A549 (cell line): ENCODE measurements around the gene PATJ. TPM values are rescaled to one million over a fixed set of nuclear protein-coding genes. Genes with fewer than 3 reads are reported as not detected.

Source experiments
- ATAC-seq, 2 experiments: fragments of 200-7000 bp in 1 of 2; fragments of >200 bp in 1 of 2; cut with Nextera tagmentation in 1 of 2; cut with Tn5 transposase in 1 of 2; 3 replicates each; pipeline versions ENCODE4 v1.8.0 to v1.9.1; 2018 to 2020; ENCODE audit warnings: mild to moderate bottlenecking in 1 of 2, moderate library complexity in 1 of 2
- CTCF ChIA-PET: fragments of 300-600 bp; sonication (Branson Sonifier 250); formaldehyde crosslinking; extraction: SDS; loops from one replicate; lab custom pipeline; 2021; ENCODE audit warnings: antibody characterized with exemption, inconsistent platforms; lab: Yijun Ruan, JAX
- POLR2A ChIA-PET: fragments of 350-600 bp; formaldehyde crosslinking; extraction: SDS; loops from one replicate; lab custom pipeline; 2021; ENCODE audit warnings: antibody characterized with exemption, inconsistent platforms; lab: Yijun Ruan, JAX
- DNase-seq, 2 experiments: peaks; one replicate each; pipeline versions ENCODE4 v3.0.0 to v3.0.0-alpha.2; 2011 to 2016; ENCODE audit warnings: low read depth in 1 of 2, low spot score in 1 of 2
- FAIRE-seq: peaks from 2 replicates; lab custom pipeline; 2011; peaks lifted over from hg19 to GRCh38; lab: Jason Lieb, UNC
- H3K27ac ChIP-seq, 2 experiments: fragments of >200 bp; sonication (Bioruptor Twin); formaldehyde crosslinking; 3 replicates each; pipeline ENCODE4 v1.5.1; 2016 to 2017
- H3K4me1 ChIP-seq: fragments of >200 bp; sonication (Bioruptor Twin); formaldehyde crosslinking; 3 replicates; pipeline ENCODE4 v1.6.1; 2016
- H3K4me2 ChIP-seq: fragments of >200 bp; sonication (Bioruptor Twin); formaldehyde crosslinking; 3 replicates; pipeline ENCODE4 v1.6.1; 2016
- H3K4me3 ChIP-seq: fragments of >200 bp; sonication (Bioruptor Twin); formaldehyde crosslinking; 3 replicates; pipeline ENCODE4 v1.5.1; 2016
- H3K9me3 ChIP-seq: fragments of >200 bp; sonication (Bioruptor Twin); formaldehyde crosslinking; 3 replicates; pipeline ENCODE4 v1.6.1; 2016
- EHMT2 ChIP-seq: fragments of 200-600 bp; sonication (generic); IDR thresholded peaks from 2 replicates; pipeline ENCODE4 v1.6.1; 2016; ENCODE audit warnings: antibody characterized with exemption, low read depth, mild to moderate bottlenecking, moderate library complexity
- EP300 ChIP-seq, 2 experiments: fragments of >200 bp; sonication (Bioruptor Twin); formaldehyde crosslinking; IDR thresholded peaks; 2 replicates in 1 of 2; 3 replicates in 1 of 2; pipeline ENCODE4 v1.6.1; 2016 to 2017
- FOSL2 ChIP-seq, 2 experiments: fragments of 450-650 bp in 1 of 2; fragments of >200 bp in 1 of 2; sonication (Bioruptor Twin) in 1 of 2; formaldehyde crosslinking; IDR thresholded peaks; 2 replicates each; pipeline versions ENCODE4 v1.5.0 to v1.6.1; 2016 to 2020; ENCODE audit warnings: mild to moderate bottlenecking in 1 of 2, moderate library complexity in 1 of 2
- HDAC2 ChIP-seq: fragments of 200-600 bp; sonication (generic); IDR thresholded peaks from 2 replicates; pipeline ENCODE4 v1.6.1; 2016
- JUNB ChIP-seq: fragments of >200 bp; sonication (Bioruptor Twin); formaldehyde crosslinking; IDR thresholded peaks from 2 replicates; pipeline ENCODE4 v1.6.1; 2016
- MYC ChIP-seq: IDR thresholded peaks from 2 replicates; pipeline ENCODE4 v1.6.1; 2012; ENCODE audit warnings: mild to moderate bottlenecking, inconsistent platforms, low read length, improper control_type of control experiment, borderline replicate concordance
- NR3C1 ChIP-seq: fragments of >200 bp; sonication (Bioruptor Twin); formaldehyde crosslinking; IDR thresholded peaks from 3 replicates; pipeline ENCODE4 v1.6.1; 2017
- POLR2A ChIP-seq: IDR thresholded peaks from 2 replicates; pipeline ENCODE4 v1.6.1; 2012; ENCODE audit warnings: mild to moderate bottlenecking, low read length
- RAD21 ChIP-seq, 2 experiments: fragments of >200 bp in 1 of 2; sonication (Bioruptor Twin) in 1 of 2; formaldehyde crosslinking in 1 of 2; IDR thresholded peaks in 1 of 2; conservative IDR thresholded peaks in 1 of 2; 2 replicates in 1 of 2; 3 replicates in 1 of 2; pipeline ENCODE4 v1.6.1; 2012 to 2018; ENCODE audit warnings: inconsistent platforms in 1 of 2
- RCOR1 ChIP-seq: fragments of 150-350 bp; IDR thresholded peaks from 2 replicates; pipeline ENCODE4 v1.6.1; 2014; ENCODE audit warnings: antibody characterized with exemption, low read length, low read depth
- RFX5 ChIP-seq: fragments of 450-650 bp; IDR thresholded peaks from 2 replicates; pipeline ENCODE4 v1.7.1; 2014; ENCODE audit warnings: antibody characterized with exemption, mild to moderate bottlenecking, moderate library complexity
- RNF2 ChIP-seq: fragments of 200-600 bp; sonication (generic); IDR thresholded peaks from 2 replicates; pipeline ENCODE4 v1.6.1; 2016; ENCODE audit warnings: low read depth, mild to moderate bottlenecking, antibody characterized with exemption, moderate library complexity, borderline replicate concordance
- SMC3 ChIP-seq: fragments of >200 bp; sonication (Bioruptor Twin); formaldehyde crosslinking; IDR thresholded peaks from 3 replicates; pipeline ENCODE4 v1.6.1; 2018; ENCODE audit warnings: inconsistent platforms
- TP53 ChIP-seq: fragments of 250-450 bp; sonication (Bioruptor Pico); IDR thresholded peaks from 2 replicates; pipeline ENCODE4 v1.5.0; 2021; ENCODE audit warnings: mild to moderate bottlenecking, moderate library complexity
- ZC3H11A ChIP-seq: fragments of 450-650 bp; IDR thresholded peaks from 2 replicates; pipeline ENCODE4 v1.6.1; 2014; ENCODE audit warnings: antibody characterized with exemption, mild to moderate bottlenecking
- WGBS: methylation state at CpG from one replicate; pipeline ENCODE4 v1.1.6; 2017; ENCODE audit errors: missing lambda C conversion rate; 5-methylcytosine and 5-hydroxymethylcytosine counted together
- polyA plus RNA-seq, 4 experiments: library from polyadenylated mRNA; depleted of rRNA in 3 of 4; stranded (reverse); fragments of >200 nt; fragmentation: RNase III in 1 of 4; extraction: RNeasy Plus Mini Kit Qiagen cat#74134 plus additional on column Dnase treatment in 1 of 4; gene quantifications; 2 replicates in 3 of 4; 3 replicates in 1 of 4; pipeline ENCODE4 v1.2.3, GENCODE V29; 2011 to 2017
- TF ChIP-seq, protein P1 (sequence below): IDR thresholded peaks from 2 replicates; pipeline ENCODE4 v1.6.1; 2012
- TF ChIP-seq, protein P2 (sequence below): fragments of >200 bp; sonication (Bioruptor Twin); formaldehyde crosslinking; IDR thresholded peaks from 3 replicates; pipeline ENCODE4 v1.5.1; 2016
- TF ChIP-seq, protein P3 (sequence below): fragments of >200 bp; sonication (Bioruptor Twin); formaldehyde crosslinking; IDR thresholded peaks from 2 replicates; pipeline ENCODE4 v1.6.1; 2016
- TF ChIP-seq, protein P4 (sequence below): fragments of >200 bp; sonication (Bioruptor Twin); formaldehyde crosslinking; IDR thresholded peaks from 3 replicates; pipeline ENCODE4 v1.6.1; 2016
- TF ChIP-seq, protein P5 (sequence below): fragments of 150-350 bp; IDR thresholded peaks from 2 replicates; pipeline ENCODE4 v1.6.1; 2014; ENCODE audit warnings: low read depth, mild to moderate bottlenecking, low read length

The PATJ gene
- polyA plus RNA-seq, 2 of the 4 experiments (the other 2 are of a cell fraction): 6.0 to 14.7 TPM

DNA sequence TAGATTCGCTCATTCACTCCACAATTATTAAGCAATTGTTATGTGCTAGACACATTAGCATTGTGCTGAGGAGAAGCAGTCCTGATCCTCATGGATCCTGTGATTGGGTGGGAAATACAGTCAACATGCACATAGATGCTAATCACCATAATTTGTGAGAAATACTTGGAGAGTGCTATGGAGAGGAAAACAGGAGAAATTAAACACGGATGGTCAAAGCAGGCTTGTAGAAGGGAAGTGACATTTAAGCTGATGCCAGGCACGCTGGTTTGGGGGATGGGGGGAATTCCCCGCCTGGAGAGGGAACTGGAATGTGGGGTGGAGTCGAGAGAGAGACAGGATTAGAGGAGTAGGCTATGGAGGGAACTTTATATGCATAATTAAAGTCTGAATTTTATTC lies 400.2 kb downstream of the PATJ start:
- POLR2A ChIA-PET: no interaction called here
- TF ChIP-seq ZC3H11A (no peak), EHMT2 (no peak), HDAC2 (no peak), RNF2 (no peak), RCOR1 (no peak), NR3C1 (no peak), SMC3 (no peak), TP53 (CRISPR knock-in tag) (no peak)
- TF ChIP-seq, protein P1, sequence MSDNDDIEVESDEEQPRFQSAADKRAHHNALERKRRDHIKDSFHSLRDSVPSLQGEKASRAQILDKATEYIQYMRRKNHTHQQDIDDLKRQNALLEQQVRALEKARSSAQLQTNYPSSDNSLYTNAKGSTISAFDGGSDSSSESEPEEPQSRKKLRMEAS: no peak
- TF ChIP-seq, protein P2, sequence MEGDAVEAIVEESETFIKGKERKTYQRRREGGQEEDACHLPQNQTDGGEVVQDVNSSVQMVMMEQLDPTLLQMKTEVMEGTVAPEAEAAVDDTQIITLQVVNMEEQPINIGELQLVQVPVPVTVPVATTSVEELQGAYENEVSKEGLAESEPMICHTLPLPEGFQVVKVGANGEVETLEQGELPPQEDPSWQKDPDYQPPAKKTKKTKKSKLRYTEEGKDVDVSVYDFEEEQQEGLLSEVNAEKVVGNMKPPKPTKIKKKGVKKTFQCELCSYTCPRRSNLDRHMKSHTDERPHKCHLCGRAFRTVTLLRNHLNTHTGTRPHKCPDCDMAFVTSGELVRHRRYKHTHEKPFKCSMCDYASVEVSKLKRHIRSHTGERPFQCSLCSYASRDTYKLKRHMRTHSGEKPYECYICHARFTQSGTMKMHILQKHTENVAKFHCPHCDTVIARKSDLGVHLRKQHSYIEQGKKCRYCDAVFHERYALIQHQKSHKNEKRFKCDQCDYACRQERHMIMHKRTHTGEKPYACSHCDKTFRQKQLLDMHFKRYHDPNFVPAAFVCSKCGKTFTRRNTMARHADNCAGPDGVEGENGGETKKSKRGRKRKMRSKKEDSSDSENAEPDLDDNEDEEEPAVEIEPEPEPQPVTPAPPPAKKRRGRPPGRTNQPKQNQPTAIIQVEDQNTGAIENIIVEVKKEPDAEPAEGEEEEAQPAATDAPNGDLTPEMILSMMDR: no peak
- TF ChIP-seq, protein P3, sequence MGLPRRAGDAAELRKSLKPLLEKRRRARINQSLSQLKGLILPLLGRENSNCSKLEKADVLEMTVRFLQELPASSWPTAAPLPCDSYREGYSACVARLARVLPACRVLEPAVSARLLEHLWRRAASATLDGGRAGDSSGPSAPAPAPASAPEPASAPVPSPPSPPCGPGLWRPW: no peak

DNA sequence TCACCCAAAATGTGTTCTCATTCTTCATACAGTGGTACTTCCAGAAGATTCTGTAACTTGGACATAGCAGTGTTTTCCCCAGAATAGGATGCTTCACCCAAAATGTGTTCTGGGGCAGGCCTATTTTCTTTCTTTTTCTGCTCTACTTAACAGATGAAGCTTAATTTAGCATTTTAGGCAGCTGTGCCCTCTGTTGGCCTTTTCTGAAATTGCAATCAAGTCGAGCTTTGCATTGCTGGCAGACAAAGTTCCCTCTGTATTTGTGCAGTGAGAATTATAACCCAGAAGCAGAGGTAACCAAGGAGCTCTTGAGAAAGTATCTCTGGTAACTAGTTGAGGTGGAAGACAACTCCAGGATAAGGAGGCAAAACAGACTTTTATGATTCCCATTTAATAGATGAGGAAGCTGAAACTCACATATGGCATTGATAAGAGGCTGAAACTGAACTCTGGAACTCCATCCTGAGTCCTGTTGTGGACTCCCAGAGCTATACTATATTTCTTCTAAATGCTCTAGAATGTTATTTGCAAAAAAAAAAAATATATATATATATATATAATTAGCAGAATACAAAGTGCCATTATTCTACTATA lies 402.1 kb downstream of the PATJ start:
- no peak overlapping the region for H3K4me3 ChIP-seq
- DNase-seq: peak; percentile 40 to 41
- H3K27ac ChIP-seq: no peak overlapping the region
- CTCF ChIA-PET: interaction anchor here (1.1 to 2.6 kb wide), 9 partner anchors 9 to 76 kb away, joined by 4 to 15 read pairs (median 4); no protein-coding TSS in a partner anchor
- no peak overlapping the region for H3K4me2 ChIP-seq
- no peaks in the 10 kb centered on the region for H3K4me1 ChIP-seq
- TF ChIP-seq SMC3 (peak; percentile 15; the same call in 1 of the 3 replicates), RAD21 (conservative IDR thresholded peaks at IDR 0.05 in 1 of 2, IDR thresholded peaks at IDR 0.05 in 1 of 2) (peak; percentile 45 to 46; a peak in 4 of 5 replicates), JUNB (no peak)
- TF ChIP-seq, protein P2: peak; percentile 51
- TF ChIP-seq, all 56 proteins: peak for 3
- ATAC-seq (peak; percentile 59; a peak in 3 of 6 replicates), FAIRE-seq (no peak)
- POLR2A ChIA-PET: no interaction called here
- WGBS: 5% methylated on average over 1 of the region's 1 CpG
- H3K9me3 ChIP-seq: no peaks in the 10 kb centered on the region

More for the DNA sequence above, 400.2 kb downstream of the PATJ start:
- 42% methylated on average over 5 of the region's 5 CpGs for WGBS
- CTCF ChIA-PET: no interaction called here
- no peak for FAIRE-seq
- no peak overlapping the region for H3K4me3 ChIP-seq
- H3K27ac ChIP-seq: no peak overlapping the region
- no peak overlapping the region for H3K4me2 ChIP-seq
- H3K9me3 ChIP-seq: no peaks in the 10 kb centered on the region
- no peaks in the 10 kb centered on the region for H3K4me1 ChIP-seq
- ATAC-seq: no peak
- DNase-seq: no peak

DNA sequence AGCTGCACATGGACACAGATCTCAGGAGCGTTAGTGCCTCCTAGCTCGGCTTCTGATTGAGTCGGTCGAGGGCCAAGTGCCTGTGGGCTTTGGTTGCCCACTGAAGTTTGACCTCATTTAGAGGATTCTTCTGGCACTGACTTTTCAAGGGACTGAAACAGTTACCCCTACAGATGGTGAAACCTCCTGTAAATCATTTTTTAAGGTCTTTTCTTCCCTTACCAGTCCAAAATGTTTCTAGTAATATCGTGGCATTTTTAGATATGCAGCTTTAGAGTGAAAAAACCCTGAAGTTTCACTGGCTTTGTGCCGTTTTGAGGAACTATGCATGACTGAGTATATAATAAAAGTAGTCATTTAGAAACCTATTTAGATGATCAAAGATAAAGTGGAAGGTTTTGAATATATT lies 417.7 kb downstream of the PATJ start:
- ATAC-seq (no peak), FAIRE-seq (no peak), DNase-seq (no peak)
- ChIA-PET CTCF (interaction anchor here (0.6 to 1.2 kb wide), 3 partner anchors 14 to 248 kb away, joined by 3 to 4 read pairs (median 4); no protein-coding TSS in a partner anchor), POLR2A (no interaction called here)
- Histone ChIP-seq H3K4me3 (no peak overlapping the region), H3K4me2 (no peak overlapping the region), H3K27ac (no peak overlapping the region), H3K4me1 (no peaks in the 10 kb centered on the region), H3K9me3 (no peaks in the 10 kb centered on the region)
- WGBS: 83% methylated on average over 6 of the region's 6 CpGs
- TF ChIP-seq, protein P4, sequence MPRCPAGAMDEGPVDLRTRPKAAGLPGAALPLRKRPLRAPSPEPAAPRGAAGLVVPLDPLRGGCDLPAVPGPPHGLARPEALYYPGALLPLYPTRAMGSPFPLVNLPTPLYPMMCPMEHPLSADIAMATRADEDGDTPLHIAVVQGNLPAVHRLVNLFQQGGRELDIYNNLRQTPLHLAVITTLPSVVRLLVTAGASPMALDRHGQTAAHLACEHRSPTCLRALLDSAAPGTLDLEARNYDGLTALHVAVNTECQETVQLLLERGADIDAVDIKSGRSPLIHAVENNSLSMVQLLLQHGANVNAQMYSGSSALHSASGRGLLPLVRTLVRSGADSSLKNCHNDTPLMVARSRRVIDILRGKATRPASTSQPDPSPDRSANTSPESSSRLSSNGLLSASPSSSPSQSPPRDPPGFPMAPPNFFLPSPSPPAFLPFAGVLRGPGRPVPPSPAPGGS: no peak
- TF ChIP-seq HDAC2 (no peak), FOSL2 (IDR thresholded peaks at IDR 0.05) (no peak), FOSL2 (CRISPR knock-in tag; IDR thresholded peaks at IDR 0.05) (no peak), MYC (no peak), POLR2A (no peak), EP300 (IDR thresholded peaks at IDR 0.05) (no peak), RFX5 (no peak), NR3C1 (no peak)
- TF ChIP-seq, protein P5, sequence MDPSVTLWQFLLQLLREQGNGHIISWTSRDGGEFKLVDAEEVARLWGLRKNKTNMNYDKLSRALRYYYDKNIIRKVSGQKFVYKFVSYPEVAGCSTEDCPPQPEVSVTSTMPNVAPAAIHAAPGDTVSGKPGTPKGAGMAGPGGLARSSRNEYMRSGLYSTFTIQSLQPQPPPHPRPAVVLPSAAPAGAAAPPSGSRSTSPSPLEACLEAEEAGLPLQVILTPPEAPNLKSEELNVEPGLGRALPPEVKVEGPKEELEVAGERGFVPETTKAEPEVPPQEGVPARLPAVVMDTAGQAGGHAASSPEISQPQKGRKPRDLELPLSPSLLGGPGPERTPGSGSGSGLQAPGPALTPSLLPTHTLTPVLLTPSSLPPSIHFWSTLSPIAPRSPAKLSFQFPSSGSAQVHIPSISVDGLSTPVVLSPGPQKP: no peak
